Fibroblast of skin of abdomen (primary cell): ENCODE data around the gene UBE2J1.
A peak's percentile ranks its signal among the peaks of the same experiment; 100 is the strongest.

ENCODE experiments used
- DNase-seq: peaks from one replicate; pipeline ENCODE4 v3.0.0-alpha.2; 2013

Gene UBE2J1

DNA sequence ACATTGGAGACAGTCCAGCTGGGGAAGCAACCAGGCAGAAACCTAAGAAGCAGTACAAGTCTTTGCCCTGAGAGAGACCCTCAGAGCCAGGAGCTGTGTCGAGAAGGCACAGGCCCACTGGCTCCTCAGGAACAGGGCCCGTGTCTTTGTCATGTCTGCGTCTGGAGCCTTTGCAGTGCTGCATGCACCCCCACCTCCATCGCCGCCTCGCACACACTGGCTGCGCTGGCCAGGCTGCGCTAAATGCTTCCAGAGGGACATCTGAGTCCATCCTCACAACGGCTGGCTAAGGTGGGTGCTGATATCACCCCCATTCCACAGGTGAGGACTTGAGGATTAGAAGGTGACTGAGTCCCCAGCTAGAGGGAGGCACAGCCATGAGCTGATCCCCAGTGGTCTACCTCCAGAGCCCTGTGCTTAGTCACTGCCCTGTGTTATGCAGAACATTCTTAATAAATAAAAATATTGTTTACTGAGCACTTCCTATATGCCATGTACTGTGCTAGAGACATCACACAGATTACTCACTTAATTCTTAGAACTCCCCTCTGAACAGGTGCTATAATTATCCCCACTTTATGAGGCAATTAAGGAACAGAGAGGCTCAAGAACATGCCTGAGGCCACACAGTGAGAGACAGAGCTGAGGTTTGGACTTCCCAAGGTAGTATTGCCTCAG is 65.0 kb downstream of the UBE2J1 start:
- DNase-seq = no peak

DNA sequence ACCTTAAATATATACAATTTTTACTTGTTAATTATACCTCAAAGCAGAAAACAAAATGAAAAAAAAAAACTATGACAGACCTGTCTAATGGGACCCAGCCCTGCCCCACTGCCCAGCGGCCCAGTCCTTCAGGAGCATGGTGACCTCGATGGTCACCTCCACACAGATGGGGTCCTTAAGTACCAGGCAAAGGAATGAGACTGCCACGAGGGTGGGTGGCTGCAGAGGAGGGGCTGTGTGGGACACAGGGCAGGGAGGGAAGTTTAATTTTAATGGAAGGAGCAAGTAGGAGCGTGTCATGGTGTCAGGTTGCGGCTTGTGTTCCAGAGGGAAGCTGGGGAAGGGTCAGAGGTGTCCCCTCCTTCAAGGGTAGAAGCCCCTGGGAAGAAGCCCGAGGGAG is 66.0 kb downstream of the UBE2J1 start:
- DNase-seq = no peak

DNA sequence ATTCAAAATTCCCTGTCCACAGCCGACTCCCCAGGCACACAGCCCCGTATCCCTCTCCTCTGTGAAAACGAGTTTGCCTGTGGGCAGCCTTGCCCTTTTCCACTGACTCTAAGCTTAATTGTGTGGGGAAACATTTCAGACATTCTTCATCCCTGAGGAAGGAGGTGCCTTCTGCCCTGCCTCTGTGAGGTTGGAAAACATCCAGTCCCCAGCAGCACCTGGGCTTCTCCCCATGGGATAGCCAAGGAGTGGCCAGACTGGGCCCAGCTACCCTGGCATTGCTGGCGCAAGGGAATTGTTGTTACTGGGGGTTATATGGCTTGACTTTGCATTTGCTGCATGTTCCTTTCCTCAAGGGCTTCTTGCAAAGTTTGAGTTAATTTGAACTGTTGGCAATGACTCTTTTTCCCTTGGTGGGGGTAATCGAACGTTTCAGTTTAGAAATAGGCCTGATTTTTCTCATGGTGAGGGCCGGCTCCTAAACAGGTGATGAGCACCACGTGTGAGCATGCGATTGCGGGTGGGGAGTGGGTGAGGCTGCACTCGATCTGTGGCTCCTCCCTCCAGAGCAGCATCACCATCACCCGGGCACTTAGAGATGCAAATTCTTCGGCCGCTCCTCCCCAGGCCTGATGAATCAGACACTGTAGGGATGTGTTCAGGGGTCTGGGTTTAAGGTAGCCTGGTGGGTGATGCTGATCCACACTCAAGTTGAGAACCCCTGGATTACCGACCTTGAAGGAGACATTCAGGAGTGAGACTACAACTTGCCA is 67.4 kb downstream of the UBE2J1 start:
- no peak for DNase-seq

DNA sequence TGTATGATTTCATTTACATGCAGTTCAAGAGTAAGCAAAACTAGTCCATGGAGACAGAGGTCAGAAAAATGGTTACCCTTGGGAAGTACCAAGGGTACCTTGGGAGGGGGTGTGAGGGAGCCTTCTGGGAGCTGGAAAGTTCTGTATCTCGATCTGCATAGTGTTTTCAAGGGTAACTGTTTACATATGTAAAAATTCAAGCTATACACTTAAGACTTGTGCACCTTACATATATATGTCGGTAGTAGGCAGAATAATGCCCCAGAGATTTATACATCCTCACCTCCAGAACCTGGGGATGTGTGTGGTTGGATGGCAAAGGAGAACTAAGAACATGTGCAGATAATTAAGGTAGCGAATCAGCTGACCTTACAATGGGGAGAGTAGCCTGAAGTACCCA is 68.4 kb downstream of the UBE2J1 start:
- DNase-seq = no peak

DNA sequence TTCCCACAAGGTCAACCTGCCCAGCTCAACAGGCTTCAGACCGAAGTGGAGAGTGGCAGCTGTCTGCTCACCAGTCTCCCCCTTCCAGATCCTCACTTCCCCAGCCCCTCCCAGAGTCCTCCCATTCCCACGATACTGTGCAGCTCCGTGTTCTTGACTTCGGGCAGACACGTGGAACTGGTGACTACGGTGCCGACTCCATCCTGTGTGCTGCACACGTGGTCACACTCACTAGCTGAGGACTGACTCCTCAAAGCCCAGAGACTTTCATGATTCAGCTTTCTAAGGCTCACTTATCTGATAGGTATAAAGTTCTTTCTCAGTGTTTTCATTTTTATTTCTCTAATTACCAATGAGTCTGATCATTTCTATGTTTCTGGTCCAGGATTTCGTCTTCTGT is 69.8 kb downstream of the UBE2J1 start:
- no peak for DNase-seq

DNA sequence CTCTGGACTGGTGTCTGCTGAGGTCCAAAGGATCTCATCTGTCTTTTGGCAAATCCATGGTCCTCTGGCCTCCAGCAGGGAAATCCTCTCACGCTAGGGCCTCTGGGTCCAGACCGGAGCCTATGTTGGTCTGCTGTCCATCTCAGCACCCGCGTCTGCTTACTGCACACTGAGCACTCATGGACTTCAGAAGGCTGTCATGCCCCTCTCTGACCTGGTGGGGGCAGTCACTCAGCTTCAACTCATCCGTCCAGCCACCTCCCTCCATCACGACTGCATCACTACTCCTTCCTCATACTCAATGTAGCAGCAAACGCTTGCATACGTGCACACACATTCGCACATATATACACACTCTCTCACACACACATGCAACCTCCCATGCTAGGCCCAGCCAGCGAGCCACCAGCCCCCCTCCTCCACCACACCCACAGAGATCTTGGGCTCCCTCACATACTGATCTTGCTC is 70.7 kb downstream of the UBE2J1 start:
- DNase-seq = peak; percentile 10

DNA sequence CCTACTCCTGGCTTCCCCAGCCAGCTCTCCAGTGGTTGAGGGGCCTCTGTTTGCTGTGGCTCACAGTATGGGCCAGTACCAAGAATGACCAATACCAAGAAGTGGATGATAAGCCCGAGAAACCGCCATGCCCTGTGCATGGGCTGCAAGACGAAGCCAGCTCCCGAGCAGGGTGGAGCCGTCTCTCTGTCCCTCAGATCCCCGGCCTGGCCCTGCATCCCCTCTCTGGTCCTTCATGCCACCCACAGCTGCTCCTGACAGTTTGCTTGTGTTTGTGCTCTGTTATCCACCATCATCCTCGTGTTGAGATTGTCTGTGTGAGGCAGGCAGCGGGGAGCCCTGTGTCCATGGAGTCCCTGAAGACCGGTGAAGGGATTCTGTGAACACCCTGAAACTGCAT is 73.6 kb downstream of the UBE2J1 start:
- no peak for DNase-seq
